Measurements from ENCODE around the gene GTF3C1. TPM values are rescaled to one million over a fixed set of nuclear protein-coding genes. Genes with fewer than 3 reads are reported as not detected.

The GTF3C1 gene
- total RNA-seq, 3 donors from 2014 or later, result 31.2 to 44.6 (median 37.4) TPM

DNA sequence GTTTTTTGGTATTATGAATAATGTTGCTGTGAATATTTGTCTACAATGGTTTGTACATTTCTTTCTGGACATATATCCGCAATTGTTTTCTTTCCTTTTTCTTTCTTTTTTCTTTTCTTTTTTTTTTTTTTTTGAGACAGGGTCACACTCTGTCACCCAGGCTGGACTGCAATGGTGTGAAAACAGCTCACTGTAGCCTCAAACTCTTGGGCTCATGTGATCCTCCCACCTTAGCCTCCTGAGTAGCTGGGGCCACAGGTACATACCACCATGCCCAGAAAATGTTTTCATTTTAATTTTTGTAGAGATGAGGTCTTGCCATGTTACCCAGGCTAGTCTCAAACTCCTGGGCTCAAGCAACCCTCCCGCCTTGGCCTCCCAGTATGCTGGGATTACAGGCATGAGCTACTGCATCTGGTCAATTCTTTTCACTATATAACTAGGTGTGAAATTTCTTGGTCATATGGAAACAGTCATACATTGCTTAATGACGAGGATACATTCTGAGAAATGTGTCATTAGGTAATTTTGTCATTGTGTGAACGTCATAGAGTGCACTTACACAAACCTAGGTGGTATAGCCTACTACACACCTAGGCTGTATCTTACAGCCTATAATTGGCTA lies 132.6 kb downstream of the GTF3C1 start:
- H3K4me1 ChIP-seq, result no peaks in the 10 kb centered on the region
- H3K36me3 ChIP-seq, result no peaks in the 10 kb centered on the region
- intact Hi-C loops (cut with DNase I; ENCODE audit: low total_unique reads), result no loop called here
- H3K4me3 ChIP-seq, result no peak overlapping the region
- H3K27me3 ChIP-seq, result no peaks in the 10 kb centered on the region
- TF ChIP-seq, protein P1, sequence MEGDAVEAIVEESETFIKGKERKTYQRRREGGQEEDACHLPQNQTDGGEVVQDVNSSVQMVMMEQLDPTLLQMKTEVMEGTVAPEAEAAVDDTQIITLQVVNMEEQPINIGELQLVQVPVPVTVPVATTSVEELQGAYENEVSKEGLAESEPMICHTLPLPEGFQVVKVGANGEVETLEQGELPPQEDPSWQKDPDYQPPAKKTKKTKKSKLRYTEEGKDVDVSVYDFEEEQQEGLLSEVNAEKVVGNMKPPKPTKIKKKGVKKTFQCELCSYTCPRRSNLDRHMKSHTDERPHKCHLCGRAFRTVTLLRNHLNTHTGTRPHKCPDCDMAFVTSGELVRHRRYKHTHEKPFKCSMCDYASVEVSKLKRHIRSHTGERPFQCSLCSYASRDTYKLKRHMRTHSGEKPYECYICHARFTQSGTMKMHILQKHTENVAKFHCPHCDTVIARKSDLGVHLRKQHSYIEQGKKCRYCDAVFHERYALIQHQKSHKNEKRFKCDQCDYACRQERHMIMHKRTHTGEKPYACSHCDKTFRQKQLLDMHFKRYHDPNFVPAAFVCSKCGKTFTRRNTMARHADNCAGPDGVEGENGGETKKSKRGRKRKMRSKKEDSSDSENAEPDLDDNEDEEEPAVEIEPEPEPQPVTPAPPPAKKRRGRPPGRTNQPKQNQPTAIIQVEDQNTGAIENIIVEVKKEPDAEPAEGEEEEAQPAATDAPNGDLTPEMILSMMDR (IDR thresholded peaks at IDR 0.05), result no peak
- TF ChIP-seq POLR2AphosphoS5 (IDR thresholded peaks at IDR 0.05) (no peak), POLR2A (IDR thresholded peaks at IDR 0.05) (no peak)
- no peak overlapping the region for H3K27ac ChIP-seq
- H3K9me3 ChIP-seq, result peaks cover 0 to 16% of the 10 kb centered on the region in 2 donors
- no peak for DNase-seq (ENCODE audit: low spot score in 2 of 2)

- no peak for DNase-seq (ENCODE audit: low spot score in 2 of 2)
- Histone ChIP-seq H3K36me3 (no peaks in the 10 kb centered on the region), H3K4me3 (no peak overlapping the region), H3K4me1 (no peaks in the 10 kb centered on the region), H3K9me3 (peaks cover 0 to 16% of the 10 kb centered on the region in 2 donors), H3K27ac (no peak overlapping the region), H3K27me3 (no peaks in the 10 kb centered on the region)
- TF ChIP-seq POLR2A (IDR thresholded peaks at IDR 0.05), result no peak
- TF ChIP-seq, protein P1 (IDR thresholded peaks at IDR 0.05), result no peak
- TF ChIP-seq POLR2AphosphoS5 (IDR thresholded peaks at IDR 0.05), result no peak
- intact Hi-C loops (cut with DNase I; ENCODE audit: low total_unique reads), result no loop called here
These were observed 134.8 kb downstream of the GTF3C1 start for GRCh38 chr16:27414788-27415431.

DNA sequence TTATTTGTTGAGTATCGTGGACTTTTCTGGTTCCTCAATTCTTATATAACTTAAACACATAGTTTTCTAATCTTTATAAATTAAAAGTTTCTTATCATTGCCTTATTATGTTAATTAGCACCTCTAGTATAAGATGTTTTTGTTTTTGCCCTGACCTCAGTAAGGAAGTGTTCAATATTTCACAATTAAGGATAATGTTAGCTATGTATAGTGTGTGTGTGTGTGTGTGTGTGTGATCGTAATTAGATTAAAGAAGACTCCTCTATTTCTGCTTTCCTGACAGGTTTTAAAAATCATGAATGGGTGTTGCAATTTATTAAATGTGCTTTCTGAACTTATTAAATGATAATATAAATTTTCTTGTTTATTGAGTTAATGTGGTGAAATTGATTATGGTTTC lies 135.8 kb downstream of the GTF3C1 start:
- no peaks in the 10 kb centered on the region for H3K27me3 ChIP-seq
- no peaks in the 10 kb centered on the region for H3K36me3 ChIP-seq
- H3K27ac ChIP-seq, result no peak overlapping the region
- no peaks in the 10 kb centered on the region for H3K4me1 ChIP-seq
- TF ChIP-seq POLR2A (IDR thresholded peaks at IDR 0.05) (no peak), POLR2AphosphoS5 (IDR thresholded peaks at IDR 0.05) (no peak)
- TF ChIP-seq, protein P1 (IDR thresholded peaks at IDR 0.05), result no peak
- no peak for DNase-seq (ENCODE audit: low spot score in 2 of 2)
- intact Hi-C loops (cut with DNase I; ENCODE audit: low total_unique reads), result no loop called here
- H3K9me3 ChIP-seq, result peaks cover 0 to 16% of the 10 kb centered on the region in 2 donors
- H3K4me3 ChIP-seq, result no peak overlapping the region

- H3K27me3 ChIP-seq, result no peaks in the 10 kb centered on the region
- intact Hi-C loops (cut with DNase I; ENCODE audit: low total_unique reads), result no loop called here
- TF ChIP-seq, protein P1 (IDR thresholded peaks at IDR 0.05), result no peak
- TF ChIP-seq POLR2A (IDR thresholded peaks at IDR 0.05), result no peak
- no peak for TF ChIP-seq POLR2AphosphoS5 (IDR thresholded peaks at IDR 0.05)
- H3K4me3 ChIP-seq, result no peak overlapping the region
- H3K9me3 ChIP-seq, result peaks cover 0 to 16% of the 10 kb centered on the region in 2 donors
- no peak for DNase-seq (ENCODE audit: low spot score in 2 of 2)
- H3K4me1 ChIP-seq, result no peaks in the 10 kb centered on the region
- H3K27ac ChIP-seq, result no peak overlapping the region
- no peaks in the 10 kb centered on the region for H3K36me3 ChIP-seq
These were observed 139.0 kb downstream of the GTF3C1 start for GRCh38 chr16:27410761-27411160.

Other genes starting within 250 kb of the GTF3C1 start
- 10 to 100 TPM; 18.7 to 53.4 (median 51.8) TPM for gene IL4R, start 235.9 kb downstream of the GTF3C1 start, total RNA-seq
- gene IL21R, start 147.7 kb downstream of the GTF3C1 start, total RNA-seq, result under 1 TPM in 2 of 3 donors, not detected in 1; 0.16 to 0.33 TPM
- 10 to 100 TPM; 14.4 to 46.9 (median 31.6) TPM for gene KATNIP, start 231 bp upstream of the GTF3C1 start, total RNA-seq

Data from breast epithelium (tissue), 4 donors.